HUES48 (cell line): ENCODE measurements around the gene JSRP1.

Experiments
- H3K27ac ChIP-seq: one replicate; pipeline ENCODE4 v1.7.0; 2013; ENCODE audit warnings: low read depth, low read length, inconsistent platforms
- H3K27me3 ChIP-seq: 2 replicates; pipeline ENCODE4 v1.6.1; 2013; ENCODE audit warnings: mild to moderate bottlenecking, low read length; ENCODE audit not compliant: control insufficient read depth, insufficient read depth
- H3K36me3 ChIP-seq: 2 replicates; pipeline ENCODE4 v1.6.1; 2013; ENCODE audit warnings: low read length; ENCODE audit not compliant: control insufficient read depth, insufficient read depth
- H3K4me1 ChIP-seq: 2 replicates; pipeline ENCODE4 v1.6.1; 2013; ENCODE audit warnings: mild to moderate bottlenecking, low read length; ENCODE audit not compliant: control insufficient read depth, insufficient read depth
- H3K4me3 ChIP-seq: 2 replicates; pipeline ENCODE4 v1.5.1; 2013; ENCODE audit warnings: mild to moderate bottlenecking, low read depth, low read length
- H3K9ac ChIP-seq: 2 replicates; pipeline ENCODE4 v1.6.1; 2013; ENCODE audit warnings: mild to moderate bottlenecking, low read depth, low read length, moderate library complexity
- H3K9me3 ChIP-seq: 2 replicates; pipeline ENCODE4 v1.6.1; 2013; ENCODE audit warnings: low read length; ENCODE audit not compliant: control insufficient read depth, insufficient read depth

The JSRP1 gene, protein sequence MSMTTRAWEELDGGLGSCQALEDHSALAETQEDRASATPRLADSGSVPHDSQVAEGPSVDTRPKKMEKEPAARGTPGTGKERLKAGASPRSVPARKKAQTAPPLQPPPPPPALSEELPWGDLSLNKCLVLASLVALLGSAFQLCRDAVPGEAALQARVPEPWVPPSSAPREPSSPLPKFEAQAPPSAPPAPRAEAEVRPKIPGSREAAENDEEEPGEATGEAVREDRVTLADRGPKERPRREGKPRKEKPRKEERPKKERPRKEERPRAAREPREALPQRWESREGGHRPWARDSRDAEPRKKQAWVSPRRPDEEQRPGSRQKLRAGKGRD

DNA sequence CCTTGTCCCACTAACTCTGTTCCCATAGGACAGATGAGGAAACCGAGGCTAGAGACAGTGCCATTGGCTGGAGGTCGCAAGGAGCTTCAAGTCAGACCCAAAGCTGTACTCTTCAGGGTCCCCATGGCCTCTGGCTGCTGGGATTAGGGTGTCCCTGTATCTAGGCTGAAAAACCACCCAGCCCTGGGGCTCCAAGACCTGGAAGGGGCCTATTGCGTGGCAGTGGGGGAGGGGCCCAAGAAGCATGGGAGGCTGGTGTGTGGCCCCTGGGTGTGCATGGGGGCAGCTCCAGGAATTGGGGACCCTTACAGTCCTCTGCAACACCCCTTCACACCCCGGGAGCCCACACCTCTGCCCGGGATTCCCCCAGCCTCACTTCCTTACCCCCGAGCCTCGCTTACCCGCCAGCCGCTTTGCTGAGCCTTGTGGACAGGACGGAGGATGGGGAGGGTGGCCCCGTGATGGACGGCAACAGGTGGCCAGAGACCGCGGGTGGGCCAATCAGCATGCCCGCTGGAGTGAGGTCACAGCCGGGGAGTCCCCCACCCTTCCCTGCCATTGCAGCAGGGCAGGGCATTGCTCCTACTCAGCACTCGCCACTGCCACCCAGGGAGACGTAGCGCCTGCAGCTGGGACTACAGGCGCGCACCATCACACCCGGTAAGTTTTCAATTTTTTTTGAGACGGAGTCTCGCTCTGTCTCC is at the start of gene JSRP1:
Gene JSRP1 (minus strand): TSS at position 436 of the 704 bp plus-strand sequence. CDS start 1,103 bp downstream, outside the sequence.
- H3K36me3 ChIP-seq: no peaks in the 10 kb centered on the region
- no peak within 1 kb of the TSS for H3K27ac ChIP-seq
- peaks cover 33% of the 10 kb centered on the region for H3K27me3 ChIP-seq
- no peak within 1 kb of the TSS for H3K9ac ChIP-seq
- no peak within 1 kb of the TSS for H3K4me3 ChIP-seq
- no peaks in the 10 kb centered on the region; the same call in 1 of the 2 replicates for H3K4me1 ChIP-seq
- no peaks in the 10 kb centered on the region for H3K9me3 ChIP-seq

DNA sequence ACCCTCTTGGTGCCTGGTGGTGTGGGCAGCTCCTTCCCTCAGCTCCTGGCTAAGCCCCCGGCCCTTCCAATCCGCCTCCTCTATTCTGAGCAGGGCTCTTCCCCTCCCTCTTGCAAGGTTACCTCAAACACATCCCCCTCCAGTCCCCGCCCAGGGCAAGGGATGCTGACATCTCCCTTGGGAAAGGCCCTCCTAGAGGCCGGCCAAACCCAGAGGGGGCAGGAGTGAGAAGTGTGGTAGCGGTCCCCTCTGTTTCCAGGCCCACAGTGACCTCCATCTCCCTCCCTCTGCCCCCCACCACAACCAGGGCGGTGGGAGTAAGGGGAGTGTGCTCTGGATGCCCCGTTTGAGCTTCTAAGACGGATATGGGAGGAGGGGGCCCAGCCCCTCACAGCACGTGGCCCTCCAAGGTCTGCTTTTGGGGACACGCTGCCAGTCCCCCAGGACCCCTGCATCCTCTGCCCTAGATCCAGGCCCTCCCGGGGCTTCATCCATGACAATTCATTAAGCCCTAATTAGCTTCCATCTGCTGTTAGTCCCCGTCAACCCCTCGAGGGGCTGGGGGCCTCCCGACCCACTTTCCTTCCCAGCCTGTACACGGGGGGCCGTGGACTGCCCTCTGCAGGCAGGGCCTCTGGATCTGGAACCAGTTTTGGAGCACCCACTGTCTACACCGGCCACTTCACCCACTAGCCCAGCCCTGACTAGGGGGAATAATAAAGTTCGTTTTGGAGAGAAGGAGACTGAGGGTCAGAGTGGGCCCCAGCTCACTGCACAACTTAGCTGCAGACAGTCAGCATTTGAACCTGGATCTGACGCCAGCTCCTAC is 49.4 kb upstream of the JSRP1 start:
- Histone ChIP-seq H3K27ac (no peak overlapping the region), H3K27me3 (peaks cover 29% of the 10 kb centered on the region), H3K4me3 (no peak overlapping the region), H3K36me3 (no peaks in the 10 kb centered on the region), H3K4me1 (no peaks in the 10 kb centered on the region), H3K9me3 (no peaks in the 10 kb centered on the region), H3K9ac (no peak overlapping the region)

DNA sequence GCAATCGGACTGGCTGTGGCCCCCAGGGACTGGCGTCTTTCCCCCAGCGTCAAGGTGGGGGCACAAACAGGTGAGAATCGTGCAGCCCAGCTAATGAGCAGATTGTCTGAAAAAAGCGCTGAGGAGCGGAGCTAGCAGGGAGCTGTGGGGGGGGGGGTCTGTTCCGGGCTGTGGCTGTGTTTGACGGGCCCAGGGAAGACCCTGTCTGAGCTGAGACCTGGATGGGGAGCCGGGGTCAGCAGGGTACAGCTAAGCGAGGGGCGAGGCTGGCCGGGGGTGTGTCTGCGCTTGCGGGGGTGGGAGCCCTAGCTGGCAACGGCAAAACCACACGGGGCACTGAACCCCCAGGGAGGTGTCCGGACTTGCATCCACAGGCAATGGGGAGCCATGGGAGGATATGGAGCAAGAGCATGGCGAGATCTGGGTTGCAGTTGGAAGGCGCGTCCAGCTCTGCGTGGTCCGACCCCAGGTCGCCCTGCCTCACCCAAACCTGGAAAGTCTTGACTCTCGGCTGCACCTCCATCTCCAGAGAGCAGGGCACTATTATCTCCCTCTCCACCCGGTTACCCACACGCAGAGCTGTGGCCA is 47.1 kb upstream of the JSRP1 start:
- Histone ChIP-seq H3K4me3 (no peak overlapping the region), H3K9ac (no peak overlapping the region), H3K27me3 (peaks cover 21% of the 10 kb centered on the region)

DNA sequence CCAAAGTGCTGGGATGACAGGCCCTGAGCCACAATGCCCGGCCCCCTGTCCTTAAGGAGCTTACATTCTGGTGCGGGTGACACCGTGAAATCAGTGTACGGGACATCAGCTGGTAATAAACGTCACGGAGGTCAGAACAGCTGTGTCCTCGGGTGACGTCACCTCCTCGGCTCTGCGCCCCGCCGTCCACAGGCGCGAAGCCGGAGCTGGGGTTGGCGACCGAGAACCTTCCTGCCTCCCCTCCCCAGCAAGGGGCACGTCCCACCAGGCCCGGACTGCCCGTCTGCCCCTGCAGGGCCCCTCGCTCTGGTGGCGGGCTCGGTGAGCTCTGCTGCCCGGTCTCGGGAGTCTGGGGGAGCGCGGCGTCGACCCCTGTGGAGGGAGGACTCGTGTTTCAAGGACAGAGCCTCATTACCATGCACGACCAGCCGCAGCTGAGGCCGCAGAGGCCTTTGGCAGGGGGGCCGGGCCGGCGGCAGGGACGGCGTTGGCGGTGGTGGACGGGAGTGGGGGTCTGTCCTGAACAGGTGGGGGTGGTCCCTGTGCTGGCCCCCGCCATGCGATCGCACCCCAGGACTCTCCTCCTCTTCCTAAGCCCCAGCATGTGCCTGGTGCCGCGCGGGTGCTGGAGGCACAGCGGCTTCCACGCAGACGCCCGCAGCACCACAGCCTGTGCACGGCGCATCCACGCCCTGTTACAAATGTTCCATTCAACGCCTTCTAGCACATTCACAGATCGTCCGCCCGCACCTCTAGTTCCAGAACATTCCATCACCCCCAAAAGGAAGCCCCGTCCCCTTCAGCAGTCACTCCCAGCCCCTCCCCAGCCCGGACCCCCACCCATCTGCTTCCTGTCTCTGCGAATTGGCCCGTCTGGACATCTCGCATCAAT is 46.3 kb upstream of the JSRP1 start:
- Histone ChIP-seq H3K36me3 (no peaks in the 10 kb centered on the region), H3K4me3 (no peak overlapping the region), H3K9me3 (no peaks in the 10 kb centered on the region), H3K27ac (no peak overlapping the region), H3K27me3 (peaks cover 16% of the 10 kb centered on the region), H3K9ac (no peak overlapping the region), H3K4me1 (no peaks in the 10 kb centered on the region)

More for the DNA sequence above, 47.1 kb upstream of the JSRP1 start:
- H3K36me3 ChIP-seq: no peaks in the 10 kb centered on the region
- H3K4me1 ChIP-seq: no peaks in the 10 kb centered on the region
- H3K27ac ChIP-seq: no peak overlapping the region
- no peaks in the 10 kb centered on the region for H3K9me3 ChIP-seq

DNA sequence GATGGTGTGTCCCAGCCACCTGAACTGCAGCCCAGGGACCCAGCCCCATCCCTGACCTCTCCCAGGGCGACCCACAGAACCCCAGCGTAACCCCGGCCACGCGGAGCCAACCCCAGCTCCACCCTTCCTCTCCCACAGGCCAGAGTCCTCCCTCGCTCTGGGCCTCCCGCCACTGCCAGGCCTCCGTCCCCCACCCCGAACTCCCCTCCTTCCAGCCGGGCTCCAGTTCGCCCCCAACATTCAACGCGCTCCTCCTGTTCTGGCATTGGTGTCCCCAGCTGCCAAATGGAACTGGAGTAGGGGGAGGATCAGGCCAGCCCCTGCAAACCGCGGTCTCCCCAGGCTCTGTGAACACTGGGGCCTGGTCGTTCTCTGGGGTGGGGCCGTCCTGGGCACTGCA is 44.3 kb upstream of the JSRP1 start:
- no peak overlapping the region for H3K27ac ChIP-seq
- no peak overlapping the region for H3K4me3 ChIP-seq
- peaks cover 5% of the 10 kb centered on the region for H3K27me3 ChIP-seq
- no peaks in the 10 kb centered on the region for H3K4me1 ChIP-seq
- H3K9me3 ChIP-seq: no peaks in the 10 kb centered on the region
- H3K36me3 ChIP-seq: no peaks in the 10 kb centered on the region
- no peak overlapping the region for H3K9ac ChIP-seq

DNA sequence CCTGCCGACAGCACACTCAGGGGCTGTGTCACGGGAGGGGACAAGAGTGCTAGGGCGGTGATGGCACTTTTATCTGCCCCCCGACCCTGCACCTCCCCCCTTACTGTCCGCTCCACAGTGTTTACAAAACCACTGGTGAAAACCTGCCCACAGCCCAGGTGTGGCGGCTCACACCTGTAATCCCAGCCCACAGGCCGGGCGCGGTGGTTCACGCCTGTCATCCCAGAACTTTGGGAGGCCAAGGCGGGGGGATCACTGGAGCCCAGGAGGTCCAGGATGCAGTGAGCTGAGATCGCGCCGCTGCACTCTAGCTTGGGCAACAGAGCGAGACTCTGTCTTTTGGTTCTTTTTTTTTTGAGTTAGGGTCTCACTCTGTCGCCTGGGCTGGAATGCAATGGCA is 39.9 kb upstream of the JSRP1 start:
- Histone ChIP-seq H3K36me3 (no peaks in the 10 kb centered on the region), H3K27ac (no peak overlapping the region), H3K9ac (no peak overlapping the region), H3K9me3 (no peaks in the 10 kb centered on the region), H3K4me1 (0 out of 2 replicates have a peak, but pooled peaks cover 2% of the 10 kb centered on the region), H3K4me3 (no peak overlapping the region), H3K27me3 (peaks cover 35% of the 10 kb centered on the region)

DNA sequence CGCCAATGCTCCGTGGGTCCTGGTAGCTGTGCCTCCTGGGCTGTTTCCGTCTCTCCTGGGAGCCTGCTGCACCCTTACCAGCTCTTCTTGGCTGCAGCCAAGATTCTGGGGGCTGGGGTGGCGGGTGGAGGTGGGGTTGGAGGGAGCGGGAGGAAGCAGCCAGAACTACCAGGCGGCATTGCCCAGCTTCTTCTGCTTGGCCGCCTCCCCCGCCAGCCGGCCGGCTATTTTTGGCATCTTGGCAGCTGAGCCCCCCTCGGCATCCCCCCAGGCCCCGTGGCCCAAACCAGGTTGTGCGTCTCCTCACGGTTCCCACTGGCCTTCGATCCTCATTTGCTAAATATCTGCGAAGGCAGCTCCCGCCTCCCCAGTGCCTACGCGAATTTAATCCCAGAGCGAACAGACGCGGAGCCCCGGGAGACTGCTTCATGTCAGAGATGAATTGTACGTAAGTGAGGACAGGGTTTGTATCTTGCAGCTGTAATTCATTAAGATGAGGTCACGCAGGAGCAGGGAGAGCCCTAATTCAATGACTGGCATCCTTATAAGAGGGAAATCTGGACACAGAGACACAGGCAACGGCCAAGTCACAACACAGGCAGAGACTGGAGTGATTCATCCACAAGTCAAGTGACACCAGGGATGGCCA is 38.6 kb upstream of the JSRP1 start:
- Histone ChIP-seq H3K4me1 (peaks cover 2% of the 10 kb centered on the region; the same call in 1 of the 2 replicates), H3K27ac (no peak overlapping the region), H3K27me3 (peaks cover 48% of the 10 kb centered on the region), H3K9me3 (no peaks in the 10 kb centered on the region), H3K9ac (no peak overlapping the region), H3K36me3 (no peaks in the 10 kb centered on the region), H3K4me3 (no peak overlapping the region)

DNA sequence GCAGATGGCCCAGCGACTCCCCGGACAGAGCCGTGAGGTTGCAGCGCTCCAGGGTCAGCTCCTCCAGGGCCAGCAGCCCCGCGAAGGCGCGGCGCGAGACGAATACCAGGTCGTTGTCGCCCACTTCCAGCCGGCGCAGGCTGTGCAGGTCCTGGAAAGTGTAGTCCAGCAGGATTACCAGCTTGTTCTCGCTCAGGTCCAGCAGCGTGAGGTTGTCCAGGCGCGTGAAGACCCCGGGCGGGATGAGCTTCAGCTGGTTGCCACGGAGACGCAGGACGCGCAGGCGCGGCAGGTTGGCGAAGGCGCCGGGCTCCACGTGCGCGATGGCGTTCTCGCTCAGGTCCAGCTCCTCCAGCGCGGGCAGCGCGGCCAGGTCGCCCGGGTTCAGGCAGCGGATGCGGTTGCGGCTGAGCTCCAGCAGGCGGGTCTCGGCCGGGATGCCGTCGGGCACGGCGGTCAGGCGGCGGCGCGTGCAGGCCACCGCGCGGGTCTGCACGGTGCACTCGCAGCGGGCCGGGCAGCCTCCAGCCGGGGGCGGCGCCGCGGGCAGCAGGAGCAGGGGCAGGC is 35.1 kb upstream of the JSRP1 start:
- H3K27me3 ChIP-seq: peaks cover 75% of the 10 kb centered on the region

DNA sequence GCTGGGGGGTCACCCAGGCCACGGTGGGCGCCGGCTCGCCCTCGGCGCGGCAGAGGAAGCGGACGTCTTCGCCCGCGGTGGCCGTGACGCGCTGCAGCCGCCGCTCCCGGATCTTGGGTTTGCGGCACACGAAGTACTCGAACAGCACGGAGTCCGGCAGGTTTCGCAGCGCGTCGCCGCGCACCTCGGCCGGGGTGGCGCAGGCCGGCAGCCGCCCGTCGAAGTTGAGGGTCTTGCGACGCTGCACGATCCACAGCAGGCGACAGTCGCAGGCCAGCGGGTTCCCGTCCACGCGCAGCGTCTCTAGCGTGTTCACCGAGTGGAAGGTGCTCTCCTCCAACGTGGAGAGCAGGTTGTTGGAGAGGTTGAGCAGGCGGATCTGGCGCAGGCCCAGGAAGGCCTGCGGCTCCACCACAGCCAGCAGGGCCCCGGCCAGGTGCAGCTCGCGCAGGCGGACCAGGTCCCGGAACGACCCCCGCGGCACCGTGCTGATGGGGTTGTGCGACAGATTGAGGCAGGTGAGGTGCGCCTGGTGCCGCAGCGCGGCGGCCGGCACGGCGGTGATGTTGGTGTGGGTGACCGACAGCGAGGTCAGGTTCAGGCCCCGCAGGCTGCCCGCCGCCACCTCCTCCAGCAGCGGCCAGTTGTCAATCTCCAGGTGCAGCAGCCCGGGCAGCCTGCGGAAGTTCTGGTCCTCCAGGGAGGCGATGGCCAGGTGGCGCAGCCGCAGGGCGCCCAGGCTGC is 34.4 kb upstream of the JSRP1 start:
- Histone ChIP-seq H3K27me3 (peaks cover 76% of the 10 kb centered on the region), H3K9me3 (no peaks in the 10 kb centered on the region), H3K4me1 (peaks cover 2% of the 10 kb centered on the region; the same call in 1 of the 2 replicates), H3K9ac (no peak overlapping the region), H3K36me3 (no peaks in the 10 kb centered on the region), H3K4me3 (peak overlapping the region; percentile 30), H3K27ac (no peak overlapping the region)

More for the DNA sequence above, 35.1 kb upstream of the JSRP1 start:
- peak overlapping the region; percentile 30 for H3K4me3 ChIP-seq
- no peak overlapping the region for H3K9ac ChIP-seq
- H3K27ac ChIP-seq: no peak overlapping the region
- H3K9me3 ChIP-seq: no peaks in the 10 kb centered on the region
- no peaks in the 10 kb centered on the region for H3K36me3 ChIP-seq
- H3K4me1 ChIP-seq: peaks cover 2% of the 10 kb centered on the region; the same call in 1 of the 2 replicates
